ENCODE data around the gene SERPINB4. TPM values are rescaled to one million over a fixed set of nuclear protein-coding genes. Genes with fewer than 3 reads are reported as not detected.

SERPINB4 gene
- total and polyA plus RNA-seq, 3 donors from 2014 or later: 0.24 to 0.90 TPM; not detected in 1

DNA sequence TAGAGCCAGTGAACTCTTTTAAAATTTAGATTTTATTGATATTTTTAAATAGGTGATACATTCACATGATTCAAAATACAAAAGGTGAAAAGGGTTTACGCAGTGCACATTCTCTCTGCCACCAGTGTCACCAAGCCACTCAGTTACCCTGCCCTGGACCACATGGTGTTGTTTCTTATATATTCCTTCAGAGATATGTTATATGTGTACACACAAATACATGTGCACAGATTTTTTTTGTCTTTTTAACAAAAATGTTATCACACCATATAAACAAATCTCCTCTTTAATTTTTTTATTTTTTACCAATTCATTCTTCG is 26.2 kb downstream of the SERPINB4 start:
- intact Hi-C loops (cut with DNase I; ENCODE audit: low total_unique reads): no loop called here
- Histone ChIP-seq H3K4me3 (no peak overlapping the region), H3K9me3 (no peaks in the 10 kb centered on the region), H3K27me3 (no peaks in the 10 kb centered on the region), H3K4me1 (no peaks in the 10 kb centered on the region), H3K27ac (no peak overlapping the region), H3K36me3 (ENCODE audit: low read depth, missing control alignments) (no peaks in the 10 kb centered on the region)
- no peak for TF ChIP-seq POLR2A (IDR thresholded peaks at IDR 0.05)
- no peak for TF ChIP-seq CTCF (IDR thresholded peaks at IDR 0.05)
- 82 to 86% methylated on average over 2 of the region's 2 CpGs for WGBS, 2 donors
- no peak for DNase-seq

DNA sequence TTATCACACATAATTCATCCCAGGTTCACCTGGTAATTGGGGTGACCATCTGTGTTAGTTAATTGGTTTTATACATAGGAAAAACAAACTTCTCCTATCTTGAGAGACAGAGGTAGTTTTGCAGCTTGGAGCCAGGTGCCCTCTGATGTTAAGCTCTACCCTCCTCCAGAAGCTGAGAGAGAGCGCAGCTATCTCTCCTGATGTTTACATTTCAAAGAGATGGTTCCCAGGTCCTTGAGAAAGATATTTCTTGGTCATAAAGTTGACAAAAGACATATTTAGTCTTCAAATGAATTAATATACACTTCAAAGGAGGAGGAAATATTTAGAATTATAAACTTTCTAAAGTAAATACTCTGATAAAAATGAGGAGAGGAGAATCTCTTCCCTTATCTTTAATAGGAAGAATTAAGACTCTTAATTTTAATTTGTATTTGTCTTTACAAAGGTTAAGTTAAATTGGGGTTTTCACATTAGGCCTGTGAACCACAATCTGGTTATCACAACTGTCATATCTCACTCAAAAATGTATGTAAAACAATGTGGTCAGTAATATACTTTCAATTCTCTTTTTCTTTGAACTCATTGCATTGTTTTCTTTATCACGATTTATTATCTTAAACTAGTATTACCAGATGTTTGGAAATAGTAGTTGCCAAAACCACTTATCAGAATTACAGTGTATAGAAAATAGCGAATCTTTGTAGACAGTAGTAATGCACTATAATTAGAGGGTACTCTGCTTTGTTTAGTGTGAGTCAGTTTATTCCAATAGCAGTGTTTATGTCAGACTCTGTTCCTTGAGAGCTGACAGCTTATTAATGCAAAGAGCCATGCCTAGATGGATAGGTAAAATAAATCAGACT is 26.8 kb downstream of the SERPINB4 start:
- Histone ChIP-seq H3K9me3 (no peaks in the 10 kb centered on the region), H3K27me3 (no peaks in the 10 kb centered on the region), H3K4me1 (no peaks in the 10 kb centered on the region), H3K4me3 (no peak overlapping the region), H3K27ac (no peak overlapping the region), H3K36me3 (ENCODE audit: low read depth, missing control alignments) (no peaks in the 10 kb centered on the region)
- no peak for DNase-seq
- TF ChIP-seq CTCF (IDR thresholded peaks at IDR 0.05) (no peak), POLR2A (IDR thresholded peaks at IDR 0.05) (no peak)
- intact Hi-C loops (cut with DNase I; ENCODE audit: low total_unique reads): no loop called here
- 36 to 38% methylated on average over 3 of the region's 3 CpGs for WGBS, 2 donors

GRCh38 chr18:63613420-63613819 is 30.6 kb downstream of the SERPINB4 start:
- no peak overlapping the region for H3K4me3 ChIP-seq
- no peaks in the 10 kb centered on the region for H3K36me3 ChIP-seq (ENCODE audit: low read depth, missing control alignments)
- TF ChIP-seq POLR2A (IDR thresholded peaks at IDR 0.05) (no peak), CTCF (IDR thresholded peaks at IDR 0.05) (no peak)
- no peak overlapping the region for H3K27ac ChIP-seq
- no peaks in the 10 kb centered on the region for H3K4me1 ChIP-seq
- H3K9me3 ChIP-seq: no peaks in the 10 kb centered on the region
- intact Hi-C loops (cut with DNase I; ENCODE audit: low total_unique reads): no loop called here
- no peaks in the 10 kb centered on the region for H3K27me3 ChIP-seq
- WGBS, 2 donors: 84 to 90% methylated on average over 4 of the region's 4 CpGs
- no peak for DNase-seq

- no peaks in the 10 kb centered on the region for H3K36me3 ChIP-seq (ENCODE audit: low read depth, missing control alignments)
- DNase-seq: no peak
- H3K9me3 ChIP-seq: no peaks in the 10 kb centered on the region
- H3K4me3 ChIP-seq: no peak overlapping the region
- TF ChIP-seq CTCF (IDR thresholded peaks at IDR 0.05): no peak
- intact Hi-C loops (cut with DNase I; ENCODE audit: low total_unique reads): no loop called here
- H3K27me3 ChIP-seq: no peaks in the 10 kb centered on the region
- H3K27ac ChIP-seq: no peak overlapping the region
- no peaks in the 10 kb centered on the region for H3K4me1 ChIP-seq
- 79 to 87% methylated on average over 3 of the region's 3 CpGs for WGBS, 2 donors
Observed at GRCh38 chr18:63606526-63606925, 37.5 kb downstream of the SERPINB4 start.
